GM13976 (cell line): ENCODE results near the gene CCM2L.

Experiments
- DNase-seq: peaks from one replicate; pipeline ENCODE4 v3.0.0; 2012; ENCODE audit warnings: low spot score
- in situ Hi-C: fragments of 300-500 bp; cut with MboI; formaldehyde crosslinking; loops from one replicate; pipeline ENCODE4 v1.12.0; 2022; ENCODE audit warnings: low sequenced_read_pairs, mixed read lengths, inconsistent platforms; ENCODE audit not compliant: unreplicated experiment
- TF ChIP-seq, protein P1 (sequence below): IDR thresholded peaks from 2 replicates; pipeline ENCODE4 v1.5.1; 2012; ENCODE audit warnings: borderline replicate concordance, mild to moderate bottlenecking; ENCODE audit not compliant: insufficient read depth; ENCODE audit errors: extremely low read depth, missing control alignments, control extremely low read depth

CCM2L gene

DNA sequence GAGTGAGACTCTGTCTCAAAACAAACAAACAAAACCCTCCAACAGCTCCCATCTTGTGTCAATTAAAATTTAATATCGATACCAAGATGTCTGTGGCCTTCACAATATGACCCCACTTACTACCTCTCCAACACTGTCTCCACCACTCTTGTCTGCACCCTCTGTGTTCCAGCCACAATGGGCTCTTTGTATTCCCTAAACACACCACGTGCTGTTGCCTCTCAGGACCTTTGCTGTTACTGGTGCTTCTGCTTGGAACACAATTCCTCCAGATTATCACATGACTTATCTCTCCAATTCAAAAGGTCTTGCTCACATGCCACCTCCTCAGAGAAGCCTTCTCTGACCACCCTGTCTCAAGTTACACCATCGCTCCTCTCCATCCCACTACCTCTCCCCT lies 35.8 kb downstream of the CCM2L start:
- in situ Hi-C loops: no loop called here
- TF ChIP-seq, protein P1, sequence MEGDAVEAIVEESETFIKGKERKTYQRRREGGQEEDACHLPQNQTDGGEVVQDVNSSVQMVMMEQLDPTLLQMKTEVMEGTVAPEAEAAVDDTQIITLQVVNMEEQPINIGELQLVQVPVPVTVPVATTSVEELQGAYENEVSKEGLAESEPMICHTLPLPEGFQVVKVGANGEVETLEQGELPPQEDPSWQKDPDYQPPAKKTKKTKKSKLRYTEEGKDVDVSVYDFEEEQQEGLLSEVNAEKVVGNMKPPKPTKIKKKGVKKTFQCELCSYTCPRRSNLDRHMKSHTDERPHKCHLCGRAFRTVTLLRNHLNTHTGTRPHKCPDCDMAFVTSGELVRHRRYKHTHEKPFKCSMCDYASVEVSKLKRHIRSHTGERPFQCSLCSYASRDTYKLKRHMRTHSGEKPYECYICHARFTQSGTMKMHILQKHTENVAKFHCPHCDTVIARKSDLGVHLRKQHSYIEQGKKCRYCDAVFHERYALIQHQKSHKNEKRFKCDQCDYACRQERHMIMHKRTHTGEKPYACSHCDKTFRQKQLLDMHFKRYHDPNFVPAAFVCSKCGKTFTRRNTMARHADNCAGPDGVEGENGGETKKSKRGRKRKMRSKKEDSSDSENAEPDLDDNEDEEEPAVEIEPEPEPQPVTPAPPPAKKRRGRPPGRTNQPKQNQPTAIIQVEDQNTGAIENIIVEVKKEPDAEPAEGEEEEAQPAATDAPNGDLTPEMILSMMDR: no peak
- no peak for DNase-seq

- TF ChIP-seq, protein P1: no peak
- in situ Hi-C loops: no loop called here
- DNase-seq: no peak
Measured at GRCh38 chr20:32050324-32050841, 40.1 kb downstream of the CCM2L start.

- DNase-seq: peak; percentile 42
- in situ Hi-C loops: no loop called here
- TF ChIP-seq, protein P1: no peak
Measured at GRCh38 chr20:32050851-32051556, 40.8 kb downstream of the CCM2L start.

- DNase-seq: no peak
- in situ Hi-C loops: no loop called here
- TF ChIP-seq, protein P1: no peak
Measured at GRCh38 chr20:32051720-32052089, 41.5 kb downstream of the CCM2L start.

- in situ Hi-C loops: no loop called here
- DNase-seq: peak; percentile 84
- TF ChIP-seq, protein P1: no peak
Measured at GRCh38 chr20:32052090-32052777, 42.0 kb downstream of the CCM2L start, which contains the start of gene HCK. HCK (plus strand) TSS chr20:32052242.

GRCh38 chr20:32052778-32053362 lies 42.6 kb downstream of the CCM2L start:
- DNase-seq: peak; percentile 83
- in situ Hi-C loops: no loop called here
- TF ChIP-seq, protein P1: no peak
